AG09319 (cell line): ENCODE data around the gene TRIM67.

Experiments
- DNase-seq: peaks from one replicate; pipeline ENCODE4 v3.0.0-alpha.2; 2010; ENCODE audit warnings: low read depth; ENCODE audit errors: extremely low read depth
- TF ChIP-seq, protein P1 (sequence below): IDR thresholded peaks from 2 replicates; pipeline ENCODE4 v1.5.1; 2011; ENCODE audit warnings: low read depth, mild to moderate bottlenecking, inconsistent platforms, low read length, moderate library complexity

TRIM67 gene

DNA sequence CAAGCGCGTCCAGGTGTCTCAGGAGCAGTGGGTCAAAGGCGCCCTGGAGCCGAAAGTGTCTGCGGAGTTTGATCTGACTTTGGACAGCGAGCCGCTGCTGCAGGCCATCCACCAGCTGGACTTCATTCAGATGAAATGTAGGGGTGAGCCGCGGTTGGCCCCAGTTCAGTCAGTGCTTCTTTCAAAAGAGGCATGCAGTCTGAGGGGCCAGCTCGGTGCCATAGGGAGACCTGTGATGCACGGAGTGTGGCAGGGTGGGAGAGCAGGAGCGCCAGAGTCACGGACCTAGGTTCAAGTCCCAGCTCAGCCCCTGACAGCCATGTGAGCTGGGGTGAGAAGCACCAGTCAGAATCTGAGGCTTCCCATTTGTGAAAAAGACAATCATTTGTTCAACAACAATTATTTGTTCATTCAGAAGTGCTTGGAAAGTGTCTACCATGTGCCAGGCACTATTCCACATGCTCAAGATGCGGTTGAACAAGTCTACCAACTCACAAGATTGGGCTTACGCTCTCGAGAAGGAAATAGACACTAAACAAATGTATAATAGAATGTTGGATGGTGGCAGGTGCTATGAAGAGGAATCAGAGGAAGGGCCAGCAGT is 39.6 kb downstream of the TRIM67 start:
- no peak for DNase-seq
- TF ChIP-seq, protein P1, sequence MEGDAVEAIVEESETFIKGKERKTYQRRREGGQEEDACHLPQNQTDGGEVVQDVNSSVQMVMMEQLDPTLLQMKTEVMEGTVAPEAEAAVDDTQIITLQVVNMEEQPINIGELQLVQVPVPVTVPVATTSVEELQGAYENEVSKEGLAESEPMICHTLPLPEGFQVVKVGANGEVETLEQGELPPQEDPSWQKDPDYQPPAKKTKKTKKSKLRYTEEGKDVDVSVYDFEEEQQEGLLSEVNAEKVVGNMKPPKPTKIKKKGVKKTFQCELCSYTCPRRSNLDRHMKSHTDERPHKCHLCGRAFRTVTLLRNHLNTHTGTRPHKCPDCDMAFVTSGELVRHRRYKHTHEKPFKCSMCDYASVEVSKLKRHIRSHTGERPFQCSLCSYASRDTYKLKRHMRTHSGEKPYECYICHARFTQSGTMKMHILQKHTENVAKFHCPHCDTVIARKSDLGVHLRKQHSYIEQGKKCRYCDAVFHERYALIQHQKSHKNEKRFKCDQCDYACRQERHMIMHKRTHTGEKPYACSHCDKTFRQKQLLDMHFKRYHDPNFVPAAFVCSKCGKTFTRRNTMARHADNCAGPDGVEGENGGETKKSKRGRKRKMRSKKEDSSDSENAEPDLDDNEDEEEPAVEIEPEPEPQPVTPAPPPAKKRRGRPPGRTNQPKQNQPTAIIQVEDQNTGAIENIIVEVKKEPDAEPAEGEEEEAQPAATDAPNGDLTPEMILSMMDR, result no peak

DNA sequence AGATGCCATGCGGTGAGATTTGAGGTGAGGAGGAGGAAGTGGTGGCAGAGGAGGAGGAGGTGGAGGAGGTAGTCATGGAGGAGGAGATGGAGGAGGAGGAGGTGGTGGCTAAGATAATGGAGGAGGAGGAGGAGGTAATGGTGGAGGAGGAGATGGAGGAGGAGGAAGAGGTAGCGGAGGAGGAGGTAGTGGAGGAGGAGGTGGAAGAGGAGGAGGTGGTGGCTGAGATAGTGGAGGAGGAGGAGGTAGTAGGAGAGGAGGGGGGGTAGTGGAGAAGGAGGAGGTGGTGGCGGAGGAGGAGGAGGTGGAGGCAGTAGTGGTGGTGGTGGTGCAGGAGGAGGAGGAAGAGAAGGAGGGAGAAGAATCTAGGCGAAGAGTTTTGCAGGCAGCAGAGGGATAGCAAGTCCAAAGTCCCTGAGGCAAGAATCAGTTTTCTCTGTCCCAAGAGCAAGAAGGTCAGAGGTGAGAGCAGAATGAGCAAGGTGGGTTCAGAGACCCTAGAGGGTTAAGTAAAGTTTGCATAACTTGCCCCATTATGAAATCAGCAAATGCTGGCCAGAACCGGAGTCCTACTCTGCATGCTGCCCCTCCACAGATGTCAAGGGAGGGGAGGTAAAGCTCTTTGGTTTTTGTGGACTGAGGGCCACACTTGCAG is 40.2 kb downstream of the TRIM67 start:
- DNase-seq, result no peak
- TF ChIP-seq, protein P1, result no peak

DNA sequence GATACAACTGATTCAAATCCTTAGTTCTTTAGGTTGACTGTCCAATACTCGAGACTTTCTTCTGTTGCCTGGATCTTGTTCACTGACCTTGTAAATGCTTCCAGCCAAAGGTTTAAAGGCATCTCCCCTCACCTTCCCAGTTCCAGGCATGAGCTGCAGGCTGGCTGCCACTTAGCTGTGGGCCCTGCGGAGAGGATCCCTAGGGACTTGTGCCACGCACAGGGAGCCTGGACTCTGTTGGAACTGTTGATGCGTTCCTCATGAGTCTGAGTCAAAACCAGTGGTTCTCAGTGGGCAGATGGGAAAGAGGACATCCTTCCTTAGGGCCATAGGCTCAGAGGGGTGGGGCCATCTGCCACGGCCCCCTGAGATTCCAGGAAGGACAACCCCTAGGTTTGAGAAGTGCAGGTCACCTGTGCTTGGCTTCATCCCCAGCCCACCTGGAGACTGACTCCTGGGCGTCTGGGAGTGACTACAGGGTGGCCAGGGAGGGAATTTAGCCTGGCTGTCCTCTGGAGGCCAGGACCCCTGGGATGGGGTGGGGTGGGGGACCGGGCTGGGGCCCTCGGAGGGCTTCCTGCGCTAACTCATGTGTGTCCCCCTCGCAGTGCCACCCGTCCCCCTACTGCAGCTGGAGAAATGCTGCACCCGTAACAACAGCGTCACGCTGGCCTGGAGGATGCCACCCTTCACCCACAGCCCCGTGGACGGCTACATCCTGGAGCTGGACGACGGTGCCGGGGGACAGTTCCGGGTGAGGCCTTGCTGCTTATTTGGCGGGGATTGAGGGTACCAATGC is 41.6 kb downstream of the TRIM67 start:
- no peak for DNase-seq

DNA sequence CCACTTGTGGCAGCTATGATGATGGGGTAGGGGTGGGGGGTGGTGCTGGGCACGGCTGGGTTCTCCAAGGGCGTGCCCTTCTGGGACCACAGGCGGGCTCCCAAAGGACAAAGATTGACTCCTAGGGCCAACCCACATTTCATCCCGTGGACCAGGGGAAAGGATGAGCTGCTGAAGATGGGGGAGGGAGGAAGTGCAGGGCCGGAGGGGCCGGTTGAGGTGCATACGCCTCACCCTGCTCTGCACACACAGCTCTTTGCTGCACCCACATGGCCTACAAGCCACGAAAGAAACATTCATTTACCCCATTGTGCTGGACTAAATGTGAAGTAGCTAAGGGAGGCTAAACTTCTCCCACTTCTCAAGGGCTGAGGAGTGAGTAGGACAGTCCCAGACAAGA is 45.0 kb downstream of the TRIM67 start:
- no peak for DNase-seq
- TF ChIP-seq, protein P1, result no peak

More for the DNA sequence above, 41.6 kb downstream of the TRIM67 start:
- TF ChIP-seq, protein P1, result no peak

DNA sequence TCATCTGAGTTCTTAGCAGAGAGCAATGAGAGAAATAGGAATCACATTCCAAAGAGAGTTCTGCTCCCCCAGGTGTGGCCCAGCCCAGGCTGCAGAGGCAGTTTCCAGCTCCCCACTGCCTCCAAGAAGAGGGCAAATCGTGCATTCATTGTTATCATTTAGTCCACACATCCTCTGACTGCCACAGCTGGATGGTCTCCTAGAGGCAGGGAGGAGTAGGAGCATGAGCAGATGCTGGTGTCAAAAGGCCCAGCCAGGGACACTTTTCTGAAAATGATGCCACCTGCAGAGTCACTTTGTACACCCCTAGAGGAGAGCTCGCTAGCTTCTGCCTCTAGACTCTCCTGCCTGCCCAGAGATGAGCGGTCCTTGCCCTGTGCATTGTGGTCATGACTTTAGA is 45.6 kb downstream of the TRIM67 start:
- TF ChIP-seq, protein P1, result no peak
- no peak for DNase-seq

DNA sequence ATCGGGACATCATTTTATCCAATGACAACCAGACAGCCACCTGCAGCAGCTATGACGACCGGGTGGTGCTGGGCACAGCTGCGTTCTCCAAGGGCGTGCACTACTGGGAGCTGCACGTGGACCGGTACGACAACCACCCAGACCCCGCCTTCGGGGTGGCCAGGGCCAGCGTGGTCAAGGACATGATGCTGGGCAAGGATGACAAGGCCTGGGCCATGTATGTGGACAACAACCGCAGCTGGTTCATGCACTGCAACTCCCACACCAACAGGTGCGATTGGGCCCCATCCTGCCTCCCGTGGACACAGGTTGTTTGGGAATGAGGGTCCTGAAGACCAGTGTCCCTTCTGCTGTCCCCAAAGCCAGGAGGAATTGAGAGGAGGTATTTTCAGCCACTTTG is 47.1 kb downstream of the TRIM67 start:
- DNase-seq, result no peak
- TF ChIP-seq, protein P1, result no peak

DNA sequence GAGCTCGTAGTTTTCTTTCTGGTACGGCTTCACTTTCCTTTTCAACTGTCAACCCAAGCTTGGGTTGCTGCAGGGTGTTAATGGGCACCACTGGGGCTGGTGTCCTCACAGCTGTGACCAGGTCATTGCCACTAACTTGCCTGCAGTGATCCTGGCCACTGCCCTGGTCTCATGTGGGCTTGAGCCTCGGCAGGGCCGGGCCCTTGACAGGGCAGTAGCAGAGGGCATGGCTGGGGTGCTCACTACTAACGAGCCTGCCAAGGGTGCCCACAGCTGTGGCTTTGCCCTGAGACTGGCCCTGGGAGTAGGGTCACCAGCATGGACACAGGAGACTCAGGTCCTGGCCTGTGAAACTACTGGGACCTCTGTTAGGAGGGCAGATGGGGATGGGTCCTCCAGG is 47.7 kb downstream of the TRIM67 start:
- TF ChIP-seq, protein P1, result no peak
- no peak for DNase-seq
